Measurements from ENCODE around the gene C1orf159.
A peak's percentile ranks its signal among the peaks of the same experiment; 100 is the strongest.
"Not testable (repeated sequence)": the region's sequence is repeated elsewhere in the genome, so short reads cannot be mapped to it uniquely, and the experiment has no call there.

The C1orf159 gene

GRCh38 chr1:1115786-1116700 is at the start of gene C1orf159:
Gene C1orf159 (minus strand): TSS chr1:1116089. CDS start chr1:1091543, 24,546 bp downstream.
- DNase-seq (ENCODE audit: low spot score) = peak; percentile 97

GRCh38 chr1:1165485-1165884 is 49.6 kb upstream of the C1orf159 start:
- DNase-seq (ENCODE audit: low spot score) = peak; percentile 21

DNA sequence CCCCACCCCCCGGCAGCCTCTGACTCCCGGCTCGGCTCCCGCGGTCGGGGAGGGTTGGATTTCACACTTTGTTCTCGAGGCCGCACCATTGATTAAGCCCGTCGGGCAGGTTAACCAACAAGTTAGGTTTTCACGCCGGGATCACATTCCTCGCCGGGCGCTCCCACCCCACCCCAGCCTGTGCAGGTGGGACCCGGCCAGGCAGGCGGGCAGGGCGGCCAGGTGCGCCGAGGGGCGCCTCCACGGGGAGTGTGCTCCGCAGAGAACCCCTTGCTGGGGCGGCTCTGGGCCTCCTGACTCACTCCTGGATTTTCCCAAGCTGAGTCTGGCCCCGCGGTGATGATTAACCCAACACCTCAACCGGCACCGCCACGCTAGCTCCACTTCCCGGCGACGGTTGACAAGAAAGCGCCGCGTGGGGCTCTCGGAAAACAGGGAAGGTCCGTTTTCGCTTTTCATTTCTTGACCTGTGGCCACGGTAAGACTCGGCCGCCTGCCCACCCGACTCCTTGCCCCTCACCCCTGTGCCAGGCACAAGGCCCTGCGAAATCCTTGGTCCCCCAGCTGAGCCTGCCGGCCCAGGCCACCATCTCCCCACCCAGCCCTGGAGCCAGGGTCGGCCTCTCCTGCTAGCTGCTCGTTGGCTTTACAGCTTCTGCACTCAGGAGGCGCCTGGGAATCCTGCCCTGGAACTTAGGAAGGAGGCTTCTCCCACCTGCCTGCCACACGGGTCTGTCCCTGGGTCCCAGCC is 49.0 kb upstream of the C1orf159 start:
- DNase-seq (ENCODE audit: low spot score) = peak; percentile 86

- DNase-seq (ENCODE audit: low spot score) = no peak
Observed at GRCh38 chr1:1164361-1164700, 48.4 kb upstream of the C1orf159 start.

- DNase-seq (ENCODE audit: low spot score) = no peak
Observed at GRCh38 chr1:1163538-1164070, 47.7 kb upstream of the C1orf159 start.

- DNase-seq (ENCODE audit: low spot score) = no peak
Observed at GRCh38 chr1:1162597-1163537, 47.0 kb upstream of the C1orf159 start.

GRCh38 chr1:1161683-1162079 is 45.8 kb upstream of the C1orf159 start:
- no peak for DNase-seq (ENCODE audit: low spot score)

DNA sequence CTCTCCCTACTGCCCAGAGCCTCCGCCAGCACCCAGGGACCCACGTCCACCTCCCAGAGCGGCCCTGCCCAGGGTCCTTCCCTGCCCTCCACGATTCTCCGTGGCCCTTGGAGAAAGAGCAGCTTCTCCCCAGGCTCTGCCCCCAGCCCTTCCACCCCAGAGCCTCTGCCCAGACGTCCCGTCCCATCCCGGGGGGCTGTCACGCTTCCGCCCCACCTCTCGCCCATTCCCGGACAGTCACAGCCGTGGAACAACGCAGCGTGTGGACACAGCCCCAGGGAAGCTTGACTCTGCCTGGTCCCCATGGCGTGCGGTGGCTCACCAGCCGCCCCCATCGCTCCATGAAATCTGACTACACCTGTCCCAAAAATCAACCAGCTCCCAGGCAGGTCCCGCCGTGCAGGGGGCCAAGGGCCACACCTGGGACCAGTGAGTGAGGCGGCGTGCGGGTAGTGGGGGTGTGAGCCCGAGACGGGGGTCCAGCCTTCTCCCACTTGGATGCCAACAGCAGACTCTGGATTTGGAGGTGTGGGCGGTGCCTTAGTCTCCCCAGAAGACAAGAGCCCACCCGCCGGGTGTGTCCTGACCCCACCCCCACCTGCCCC is 45.3 kb upstream of the C1orf159 start:
- DNase-seq (ENCODE audit: low spot score) = no peak

DNA sequence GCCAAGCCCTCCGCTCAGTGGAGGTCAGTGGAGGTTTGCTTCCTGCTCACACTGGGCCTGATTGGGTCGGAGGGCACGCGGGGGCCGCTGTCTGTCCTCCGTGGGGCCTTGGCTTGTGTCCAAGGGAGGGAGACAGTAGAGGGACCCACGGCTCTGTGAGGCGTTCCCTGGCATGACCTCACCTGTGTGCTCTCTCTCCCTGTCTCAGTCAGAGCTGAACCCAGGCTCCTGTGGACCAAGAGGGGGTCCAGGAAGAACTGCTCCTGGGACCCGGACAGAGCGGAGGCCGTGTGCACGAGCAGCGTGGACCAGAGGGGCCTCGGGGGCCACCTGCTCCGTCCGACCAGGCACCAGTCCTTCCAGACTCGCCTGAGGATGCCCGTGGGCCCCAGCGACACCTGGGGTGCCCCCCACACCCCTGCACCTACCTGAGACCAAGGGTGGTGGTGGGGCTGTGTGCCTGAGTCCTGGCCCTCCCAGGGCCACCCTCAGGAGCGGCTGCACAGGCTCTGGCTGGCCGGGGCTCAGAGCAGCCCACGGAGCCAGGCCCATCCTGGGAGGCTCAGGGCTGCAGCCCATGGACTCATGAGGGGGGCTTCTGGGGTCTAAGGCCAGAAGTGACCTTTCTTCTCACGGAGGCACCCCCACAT is 44.5 kb upstream of the C1orf159 start:
- DNase-seq (ENCODE audit: low spot score) = no peak

GRCh38 chr1:1157914-1158710 is 42.2 kb upstream of the C1orf159 start:
- peak; percentile 45 for DNase-seq (ENCODE audit: low spot score)

DNA sequence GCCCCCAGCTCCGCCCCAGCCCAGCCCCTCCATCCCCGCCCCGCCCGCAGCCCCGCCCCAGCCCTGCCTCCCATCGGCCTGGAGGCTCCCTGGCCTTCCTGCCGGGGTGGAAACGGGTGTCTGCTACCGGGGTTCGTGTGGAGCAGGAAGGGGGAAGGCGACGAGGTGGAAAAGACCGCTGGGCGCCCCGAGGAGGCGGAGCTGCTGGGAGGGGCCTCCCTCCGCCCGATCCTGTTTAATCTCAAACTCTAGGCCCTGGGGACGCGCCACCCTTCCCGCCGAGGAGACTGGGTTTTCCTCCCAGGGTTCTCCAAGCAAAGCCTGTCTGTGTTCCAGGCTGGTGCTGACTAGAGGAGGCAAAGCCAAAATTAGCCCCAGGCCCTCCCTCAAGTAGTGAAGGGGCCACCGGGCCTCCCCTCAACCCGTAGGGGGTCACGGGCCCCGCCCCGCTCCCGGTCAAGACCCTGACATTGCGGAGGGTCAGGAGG is 41.6 kb upstream of the C1orf159 start:
- peak; percentile 93 for DNase-seq (ENCODE audit: low spot score)

GRCh38 chr1:1157033-1157365 is 41.1 kb upstream of the C1orf159 start:
- no peak for DNase-seq (ENCODE audit: low spot score)

- DNase-seq (ENCODE audit: low spot score) = no peak
Observed at GRCh38 chr1:1156140-1157032, 40.5 kb upstream of the C1orf159 start.

GRCh38 chr1:1155258-1155657 is 39.4 kb upstream of the C1orf159 start:
- DNase-seq (ENCODE audit: low spot score) = no peak

DNA sequence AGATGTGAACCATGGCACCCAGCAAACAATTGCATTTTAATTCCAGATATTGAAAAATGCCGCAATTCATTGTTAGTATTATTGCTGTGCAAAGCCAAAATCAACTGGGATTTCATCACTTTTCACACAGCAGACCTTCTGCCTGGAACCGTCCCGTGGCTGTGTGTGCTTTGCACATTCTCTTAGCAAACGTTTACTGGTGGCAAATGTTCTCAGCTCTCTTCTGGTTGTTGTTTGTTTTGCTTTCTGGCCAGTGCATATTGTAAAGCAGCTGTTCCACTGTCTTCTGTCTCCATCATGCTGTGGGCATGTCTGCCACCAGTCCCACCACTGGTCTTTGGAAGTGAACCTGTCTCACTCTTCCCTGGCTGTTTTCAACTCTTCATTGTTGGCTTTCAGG is 38.0 kb upstream of the C1orf159 start:
- no peak for DNase-seq (ENCODE audit: low spot score)

- DNase-seq (ENCODE audit: low spot score) = not testable (repeated sequence)
Observed at GRCh38 chr1:1153215-1153614, 37.3 kb upstream of the C1orf159 start.

GRCh38 chr1:1152431-1152830 is 36.5 kb upstream of the C1orf159 start:
- DNase-seq (ENCODE audit: low spot score) = not testable (repeated sequence)

- no peak for DNase-seq (ENCODE audit: low spot score)
Observed at GRCh38 chr1:1151306-1151705, 35.4 kb upstream of the C1orf159 start.

DNA sequence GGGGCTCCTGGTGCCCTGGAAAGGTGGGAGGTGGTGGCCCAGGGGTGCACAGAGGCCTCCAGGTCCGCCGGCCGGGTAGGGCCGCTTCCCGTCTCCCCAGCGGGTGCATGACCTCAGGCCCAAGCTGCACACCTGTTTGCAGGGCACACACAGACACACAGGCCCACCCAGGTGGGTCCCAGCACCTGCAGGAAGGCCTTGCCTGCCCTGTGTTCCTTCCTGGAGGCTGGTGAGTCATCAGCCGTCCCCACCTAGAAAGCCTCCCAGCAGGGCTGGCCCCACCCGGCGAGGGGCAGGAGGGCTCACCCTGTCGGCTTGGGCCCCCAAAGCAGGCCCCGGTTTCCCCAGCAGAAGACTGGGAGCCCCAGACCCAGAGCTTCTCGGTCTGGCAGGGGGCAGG is 34.2 kb upstream of the C1orf159 start:
- DNase-seq (ENCODE audit: low spot score) = no peak
